DOHH2 (cell line): ENCODE data around the gene HMCN2.

Source experiments
- H3F3A ChIP-seq: fragments of 200-600 bp; sonication (generic), shearing (Covaris generic); 2 replicates; pipeline ENCODE4 v1.6.0; 2016; ENCODE audit warnings: antibody characterized with exemption, mild to moderate bottlenecking; ENCODE audit not compliant: control insufficient read depth, insufficient read depth
- H3K27ac ChIP-seq: fragments of 200-600 bp; sonication (generic); 2 replicates; pipeline ENCODE4 v1.5.1; 2014; ENCODE audit warnings: low read depth, mild to moderate bottlenecking, low read length, moderate library complexity
- H3K27me3 ChIP-seq: fragments of 200-600 bp; sonication (generic); 2 replicates; pipeline ENCODE4 v1.6.1; 2014; ENCODE audit warnings: mild to moderate bottlenecking, low read length, mixed read lengths; ENCODE audit not compliant: control insufficient read depth
- H3K36me3 ChIP-seq: fragments of 200-600 bp; sonication (generic); 2 replicates; pipeline ENCODE4 v1.6.1; 2014; ENCODE audit warnings: mild to moderate bottlenecking, low read length, moderate library complexity, mixed read lengths; ENCODE audit not compliant: control insufficient read depth
- H3K4me1 ChIP-seq: fragments of 200-600 bp; sonication (generic); 2 replicates; pipeline ENCODE4 v1.6.1; 2014; ENCODE audit warnings: mild to moderate bottlenecking, low read length, mixed read lengths; ENCODE audit not compliant: control insufficient read depth
- H3K4me2 ChIP-seq: fragments of 200-600 bp; sonication (generic); 2 replicates; pipeline ENCODE4 v1.6.0; 2014; ENCODE audit warnings: mild to moderate bottlenecking, low read length, moderate library complexity
- H3K4me3 ChIP-seq: fragments of 200-600 bp; sonication (generic); 2 replicates; pipeline ENCODE4 v1.5.1; 2014; ENCODE audit warnings: mild to moderate bottlenecking, low read length, mixed read lengths
- H3K79me2 ChIP-seq: fragments of 200-600 bp; sonication (generic); 2 replicates; pipeline ENCODE4 v1.6.1; 2014; ENCODE audit warnings: mild to moderate bottlenecking, low read length, mixed read lengths; ENCODE audit not compliant: control insufficient read depth
- H3K9me2 ChIP-seq: fragments of 200-600 bp; sonication (generic); replicated peaks from 2 replicates; pipeline ENCODE4 v1.6.1; 2014; ENCODE audit warnings: mild to moderate bottlenecking, low read length, mixed read lengths; ENCODE audit not compliant: control insufficient read depth
- H3K9me3 ChIP-seq: fragments of 200-600 bp; sonication (generic); 2 replicates; pipeline ENCODE4 v1.6.1; 2014; ENCODE audit warnings: antibody characterized with exemption, low read length, mixed read lengths; ENCODE audit not compliant: control insufficient read depth, insufficient read depth
- H4K20me1 ChIP-seq: fragments of 200-600 bp; sonication (generic); 2 replicates; pipeline ENCODE4 v1.6.0; 2014; ENCODE audit warnings: low read depth, mild to moderate bottlenecking, antibody characterized with exemption, low read length, moderate library complexity; ENCODE audit not compliant: control insufficient read depth, insufficient read depth
- CTCF ChIP-seq: fragments of 200-600 bp; sonication (generic); IDR thresholded peaks from one replicate; pipeline ENCODE4 v1.5.1; 2014; ENCODE audit warnings: antibody characterized with exemption, mild to moderate bottlenecking, low read depth, low read length; ENCODE audit not compliant: poor library complexity, severe bottlenecking
- EZH2phosphoT487 ChIP-seq: fragments of 200-600 bp; sonication (generic); IDR thresholded peaks from 2 replicates; pipeline ENCODE4 v1.6.1; 2017; ENCODE audit warnings: borderline replicate concordance, mild to moderate bottlenecking, antibody characterized with exemption, low read length, moderate library complexity, mixed read lengths

HMCN2 gene

GRCh38 chr9:130447193-130447816, 181.7 kb downstream of the HMCN2 start:
- H3K36me3 ChIP-seq: no peaks in the 10 kb centered on the region
- H3K9me2 ChIP-seq: no peaks in the 10 kb centered on the region
- H3K4me1 ChIP-seq: peaks cover 14% of the 10 kb centered on the region
- H3K27me3 ChIP-seq: no peaks in the 10 kb centered on the region
- no peaks in the 10 kb centered on the region for H3K9me3 ChIP-seq
- no peak overlapping the region for H3K4me2 ChIP-seq
- H3K79me2 ChIP-seq: no peaks in the 10 kb centered on the region
- H3K4me3 ChIP-seq: no peak overlapping the region
- TF ChIP-seq EZH2phosphoT487 (no peak), CTCF (no peak)
- no peaks in the 10 kb centered on the region for H3F3A ChIP-seq
- H3K27ac ChIP-seq: no peak overlapping the region
- H4K20me1 ChIP-seq: no peaks in the 10 kb centered on the region

- Histone ChIP-seq H3K27ac (no peak overlapping the region), H3K79me2 (no peaks in the 10 kb centered on the region), H3K9me3 (no peaks in the 10 kb centered on the region), H3K9me2 (no peaks in the 10 kb centered on the region), H3K4me1 (peaks cover 14% of the 10 kb centered on the region), H3K4me3 (no peak overlapping the region), H3F3A (no peaks in the 10 kb centered on the region), H3K27me3 (no peaks in the 10 kb centered on the region), H3K4me2 (no peak overlapping the region), H4K20me1 (no peaks in the 10 kb centered on the region), H3K36me3 (no peaks in the 10 kb centered on the region)
- no peak for TF ChIP-seq CTCF
- TF ChIP-seq EZH2phosphoT487: no peak
Measured at GRCh38 chr9:130448035-130448624, 182.6 kb downstream of the HMCN2 start.

- Histone ChIP-seq H3K9me2 (no peaks in the 10 kb centered on the region), H3K4me1 (peaks cover 14% of the 10 kb centered on the region), H3K27ac (no peak overlapping the region), H3K4me2 (no peak overlapping the region), H3K79me2 (no peaks in the 10 kb centered on the region), H3K4me3 (no peak overlapping the region), H4K20me1 (no peaks in the 10 kb centered on the region), H3F3A (no peaks in the 10 kb centered on the region), H3K9me3 (no peaks in the 10 kb centered on the region), H3K36me3 (no peaks in the 10 kb centered on the region), H3K27me3 (no peaks in the 10 kb centered on the region)
- TF ChIP-seq CTCF: no peak
- TF ChIP-seq EZH2phosphoT487: no peak
Measured at GRCh38 chr9:130448771-130449603, 183.4 kb downstream of the HMCN2 start.
